ENCODE measurements around the gene CMTM7.
"Not testable (repeated sequence)": the region's sequence is repeated elsewhere in the genome, so short reads cannot be mapped to it uniquely, and the experiment has no call there.

CMTM7 gene

DNA sequence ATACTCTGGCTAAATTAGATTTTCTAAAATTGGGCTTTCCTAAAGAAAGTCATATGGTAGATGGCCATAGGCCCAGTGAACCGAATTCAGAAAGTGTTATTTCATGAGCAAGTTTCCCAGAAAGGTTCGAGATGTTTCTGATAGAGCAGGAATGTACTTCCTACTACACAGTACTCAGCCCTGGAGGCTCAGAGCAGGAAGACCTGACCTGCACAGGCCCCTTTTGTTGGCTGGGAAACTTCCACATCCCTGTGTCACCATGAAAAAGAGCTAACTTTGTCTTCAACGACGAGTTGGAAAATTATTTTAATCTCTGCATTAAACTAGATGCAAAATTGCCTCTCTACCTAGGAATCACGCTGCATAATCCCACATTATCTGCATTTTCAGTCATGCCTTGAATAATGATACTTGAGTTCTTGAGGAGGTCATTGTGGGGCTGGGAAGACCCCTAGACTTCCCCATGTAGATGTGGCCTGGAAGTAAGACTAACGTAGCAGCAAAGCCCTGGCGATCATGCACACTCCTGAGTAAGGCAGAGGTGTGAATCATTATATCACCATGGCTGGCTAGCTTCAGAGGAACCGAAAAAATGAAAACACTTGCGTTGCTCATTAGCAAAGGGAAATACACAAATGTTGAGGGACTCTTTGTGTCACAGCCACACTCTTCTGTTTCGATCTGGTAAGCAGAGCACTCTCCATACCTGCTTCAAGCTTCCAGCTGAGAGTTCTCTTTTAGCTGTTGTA lies 47.1 kb downstream of the CMTM7 start:
- no peak for DNase-seq

DNA sequence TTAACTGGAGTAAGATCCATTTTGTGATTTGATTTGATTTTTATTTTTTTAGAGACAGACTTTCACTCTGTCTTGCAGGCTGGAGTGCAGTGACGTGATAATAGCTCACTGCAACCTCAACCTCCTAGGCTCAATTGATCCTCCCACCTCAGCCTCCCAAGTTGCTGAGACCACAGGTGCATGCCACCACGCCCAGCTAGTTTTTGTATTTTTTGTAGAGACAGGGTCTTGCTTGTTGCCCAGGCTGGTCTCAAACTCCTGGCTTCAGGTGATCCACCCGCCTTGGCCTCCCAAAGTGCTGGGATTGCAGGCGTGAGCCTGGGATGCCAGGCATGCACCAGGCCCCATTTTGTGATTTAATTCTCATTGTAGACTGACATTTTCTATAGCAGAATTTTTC lies 47.8 kb downstream of the CMTM7 start:
- DNase-seq = not testable (repeated sequence)

DNA sequence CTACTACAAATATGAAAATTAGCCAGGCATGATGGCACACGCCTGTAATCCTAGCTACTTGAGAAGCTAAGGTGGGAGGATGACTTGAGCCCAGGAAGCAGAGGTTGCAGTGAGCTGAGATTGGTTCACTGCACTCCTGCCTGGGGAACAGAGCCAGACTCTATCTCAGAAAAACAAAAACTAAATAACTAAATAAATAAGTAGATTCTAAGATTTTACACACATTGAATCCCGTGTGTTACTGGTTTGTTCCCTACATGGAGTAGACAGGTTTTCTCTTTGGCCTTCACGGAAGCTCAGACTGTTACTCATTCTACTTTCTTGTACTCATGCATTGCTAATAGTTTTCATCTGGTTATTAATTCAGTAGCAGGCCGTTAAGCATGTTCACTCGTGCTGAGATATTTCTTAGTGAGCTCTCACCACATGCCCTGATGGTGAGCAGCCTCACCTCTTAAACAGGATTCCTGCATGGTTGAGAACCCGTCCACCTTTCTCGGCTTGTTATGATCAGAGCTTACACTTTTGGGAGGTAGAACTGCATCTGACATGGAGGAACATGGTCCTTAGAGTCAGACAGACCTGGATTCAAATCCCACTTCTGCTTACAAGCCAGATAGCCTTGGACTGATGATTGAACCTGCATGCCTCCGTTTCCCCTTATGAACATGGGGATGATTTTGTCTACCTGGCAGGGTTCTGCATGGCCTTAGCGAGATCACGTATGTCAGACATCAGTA lies 49.1 kb downstream of the CMTM7 start:
- no peak for DNase-seq

DNA sequence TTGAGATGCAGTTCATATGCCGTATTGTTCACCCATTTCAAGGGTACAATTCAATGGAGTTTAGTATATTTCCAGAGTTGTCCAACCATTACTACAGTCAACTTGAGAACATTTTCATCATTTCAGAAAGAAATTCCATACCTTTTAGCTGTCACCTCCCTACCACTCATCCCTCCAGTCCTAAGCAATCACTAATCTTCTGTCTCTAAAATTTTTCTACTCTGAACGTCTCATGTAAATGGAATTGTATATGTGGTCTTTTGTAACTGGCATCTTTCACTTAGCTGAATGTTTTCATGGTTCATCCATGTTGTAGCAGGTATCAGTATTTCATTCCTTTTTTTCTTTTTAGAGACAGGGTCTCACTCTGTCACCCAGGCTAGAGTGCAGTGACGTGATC lies 51.1 kb downstream of the CMTM7 start:
- DNase-seq = no peak

DNA sequence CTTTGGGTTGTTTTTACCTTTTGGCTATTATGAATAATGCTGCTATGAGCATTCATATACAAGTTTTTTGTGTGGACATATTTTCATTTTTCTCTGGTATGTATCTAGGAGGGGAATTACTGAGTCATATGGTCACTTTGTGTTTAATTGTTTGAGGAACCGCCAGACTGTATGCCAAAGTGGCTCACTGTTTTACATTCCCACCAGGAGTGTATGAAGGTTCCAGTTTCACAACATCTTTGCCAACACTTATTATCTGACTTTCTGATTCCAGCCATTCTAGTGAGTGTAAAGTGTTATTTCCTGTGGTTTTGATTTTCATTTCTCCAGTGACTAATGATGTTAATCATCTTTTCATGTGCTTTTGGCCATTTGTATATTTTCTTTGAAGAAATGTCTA lies 51.8 kb downstream of the CMTM7 start:
- DNase-seq = no peak

DNA sequence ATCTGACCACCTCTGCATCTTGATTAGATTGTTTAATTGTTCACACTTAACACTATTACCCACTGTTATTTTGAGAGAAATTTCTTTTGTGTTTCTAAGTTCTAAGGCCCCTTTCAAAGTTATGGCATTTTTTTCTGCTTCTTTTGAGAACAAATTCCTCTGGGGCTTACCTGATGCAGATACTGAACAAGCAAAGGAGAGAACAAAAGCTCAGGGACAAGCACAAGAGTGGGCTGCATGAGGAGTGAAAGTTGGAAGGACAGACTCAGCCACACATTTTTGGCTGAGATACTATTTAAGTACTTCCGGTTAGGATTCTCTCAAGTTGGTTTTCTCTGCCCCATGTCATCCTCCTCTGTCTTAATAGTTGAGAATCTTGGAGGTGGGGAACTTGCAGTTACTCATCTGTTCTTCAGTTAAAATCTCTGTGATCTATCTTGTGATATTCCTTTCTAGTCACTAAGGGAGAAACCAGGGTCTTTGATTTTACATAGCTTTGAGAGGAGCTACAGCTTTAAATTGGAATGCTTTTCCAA lies 56.3 kb downstream of the CMTM7 start:
- no peak for DNase-seq

DNA sequence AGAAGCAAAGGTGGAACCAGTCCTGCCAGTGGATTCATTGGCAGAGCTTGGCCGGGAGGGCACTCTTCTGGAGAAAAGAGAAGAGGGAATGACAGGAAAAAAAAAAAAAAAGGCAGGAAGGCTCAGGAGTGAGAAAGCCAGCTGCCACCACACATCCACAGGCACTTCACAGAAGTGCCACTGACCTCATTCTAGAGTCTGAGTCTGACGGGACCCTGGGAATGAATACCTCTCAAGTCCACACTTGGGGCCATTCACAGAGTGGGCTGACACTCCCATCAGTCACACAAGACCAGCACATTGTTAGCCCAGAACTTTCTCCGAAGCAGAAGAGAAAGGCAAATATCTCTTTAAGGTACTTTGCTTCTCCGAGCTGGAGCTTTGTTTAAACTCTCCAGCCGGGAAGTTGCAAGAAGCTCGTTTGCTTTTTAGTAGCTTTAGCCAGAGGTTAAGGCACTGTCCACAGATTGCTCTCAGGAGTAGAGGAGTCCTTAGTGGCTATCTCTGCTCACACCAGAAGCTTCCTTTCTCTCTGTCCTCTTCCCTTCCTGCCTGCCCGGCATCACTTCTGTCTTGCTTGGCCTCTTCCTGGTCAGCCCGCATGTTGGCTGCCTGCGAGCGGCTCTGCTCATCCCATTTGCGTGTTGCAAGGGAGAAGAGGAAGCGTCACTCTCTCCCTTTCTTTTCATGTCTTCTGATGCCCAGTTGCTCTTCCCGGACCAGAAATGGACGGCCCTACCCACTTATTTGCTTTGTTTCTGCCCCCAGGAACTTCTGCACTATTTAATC lies 57.2 kb downstream of the CMTM7 start:
- DNase-seq = no peak

DNA sequence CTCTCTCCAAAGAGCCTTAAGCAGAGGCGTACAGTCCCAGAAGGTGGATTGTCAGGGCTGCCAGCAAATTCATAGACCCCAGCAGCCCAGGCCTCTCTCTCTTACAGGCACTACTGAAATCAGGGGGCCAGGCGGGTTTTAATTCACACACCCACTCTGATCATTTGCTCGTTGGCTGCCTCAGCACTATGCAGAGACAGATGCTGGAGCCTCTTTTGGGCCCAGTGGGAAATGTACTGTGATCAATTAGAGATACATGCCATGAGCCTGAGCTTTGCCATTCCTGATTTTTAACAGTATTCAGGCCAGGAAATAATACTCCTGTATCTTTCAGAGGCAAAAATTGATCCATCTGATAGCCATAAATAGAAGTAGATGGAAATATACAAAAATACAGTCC lies 58.0 kb downstream of the CMTM7 start:
- no peak for DNase-seq

DNA sequence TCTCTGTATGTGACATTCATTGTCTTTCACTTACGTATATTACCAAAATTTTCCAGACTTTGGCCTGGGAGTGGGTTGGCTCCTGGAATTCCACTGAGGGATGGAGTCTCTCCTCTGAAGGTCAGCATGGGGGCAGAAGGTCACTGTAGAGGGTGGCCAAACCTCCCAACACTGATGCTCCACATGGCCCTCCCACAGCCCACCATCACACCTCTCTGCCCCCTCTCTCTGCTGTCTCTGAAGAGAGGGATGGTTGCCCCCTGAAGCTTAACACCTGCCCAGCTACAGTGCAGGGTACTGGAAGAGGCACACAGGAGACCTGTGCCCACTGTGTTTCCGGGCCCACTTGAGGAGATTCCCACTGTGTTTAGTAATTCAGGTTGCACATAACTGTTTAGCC lies 58.8 kb downstream of the CMTM7 start:
- DNase-seq = no peak

DNA sequence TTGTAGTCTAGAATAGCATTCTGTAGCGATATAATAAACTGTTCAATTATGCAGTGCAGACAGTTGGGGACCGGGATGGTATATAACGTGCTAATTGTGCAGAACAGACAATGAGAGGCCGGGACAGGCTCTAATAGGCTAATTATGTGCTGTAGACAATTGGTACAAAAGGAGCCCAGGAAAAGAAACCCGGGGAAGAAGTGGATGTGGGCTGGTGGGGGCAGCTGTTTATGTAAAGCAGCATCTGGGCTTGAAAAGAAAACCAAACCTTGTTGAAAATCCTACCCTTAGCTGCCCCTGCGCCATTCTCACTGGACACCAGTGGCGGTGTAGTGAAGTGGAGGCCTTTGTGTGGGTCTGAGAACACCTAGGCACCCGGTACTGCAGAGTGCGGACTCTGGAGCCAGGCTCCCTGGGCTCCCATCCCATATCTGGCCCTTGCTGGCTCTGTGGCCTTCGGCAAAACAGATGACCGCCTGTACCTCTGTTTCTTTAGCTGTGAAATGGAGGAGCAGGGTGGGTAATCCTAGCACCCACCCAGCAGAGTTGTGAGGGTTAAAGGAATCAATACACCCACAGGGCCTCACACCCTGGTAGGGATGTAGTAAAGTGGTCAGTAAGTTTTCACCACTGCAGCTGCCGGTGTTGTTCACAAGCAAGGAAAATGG lies 59.5 kb downstream of the CMTM7 start:
- DNase-seq = no peak

DNA sequence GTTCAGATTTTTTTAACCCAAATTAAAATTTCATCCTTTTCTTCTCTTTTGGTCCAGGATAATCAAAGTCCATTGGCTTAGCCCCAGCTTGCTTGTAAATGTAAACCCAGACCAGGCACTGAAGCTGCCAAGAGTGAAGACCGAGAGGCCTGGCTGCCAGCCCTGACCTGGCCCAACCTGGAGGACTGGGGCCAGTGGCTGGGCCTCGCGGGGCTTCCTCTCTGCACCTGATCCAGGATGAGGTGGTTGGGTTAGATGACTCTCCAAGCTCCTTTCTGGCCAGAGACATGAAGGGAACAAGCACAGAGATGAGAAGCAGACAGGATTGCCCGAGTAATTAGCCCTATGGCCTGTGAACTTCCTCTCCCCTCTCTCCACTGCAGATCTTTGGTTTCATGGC lies 60.4 kb downstream of the CMTM7 start:
- DNase-seq = no peak

DNA sequence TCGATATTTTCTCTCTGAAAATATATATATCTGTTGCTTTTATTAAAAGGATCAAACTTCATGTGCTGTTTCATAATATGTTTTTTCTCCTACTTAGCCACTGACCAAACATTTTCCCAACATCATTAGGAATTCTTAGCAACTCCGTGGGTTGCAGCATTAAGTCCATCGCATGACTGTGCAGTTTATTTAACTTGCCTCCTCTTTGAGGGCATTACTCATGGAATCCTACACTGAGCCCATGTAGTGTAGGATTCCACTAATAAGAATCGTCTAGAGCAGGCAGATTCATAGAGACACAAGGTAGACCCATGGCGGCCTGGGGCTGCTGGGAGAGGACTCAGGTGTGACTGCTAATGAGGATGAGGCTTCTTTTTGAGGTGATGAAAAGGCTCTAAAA lies 61.7 kb downstream of the CMTM7 start:
- DNase-seq = no peak

DNA sequence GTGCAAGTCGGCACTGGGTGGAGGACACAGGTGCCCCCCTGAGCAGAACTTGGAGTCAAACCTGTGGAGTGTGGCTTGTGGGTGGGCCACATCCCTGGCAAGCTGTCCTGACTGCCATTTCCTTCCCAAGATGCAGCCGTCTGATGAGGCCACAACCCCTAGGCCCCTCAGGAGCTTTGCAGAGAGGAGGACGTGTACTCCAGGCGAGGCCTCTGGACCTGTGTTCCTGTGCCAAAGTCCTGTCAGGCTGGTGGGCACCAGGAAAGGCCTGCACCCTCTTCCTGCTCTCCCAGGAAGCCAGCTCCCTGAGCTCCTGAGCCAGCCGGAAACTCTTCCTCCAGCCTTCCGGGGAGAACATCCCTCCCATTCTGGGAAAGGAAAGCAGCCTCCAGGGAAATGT lies 62.5 kb downstream of the CMTM7 start:
- no peak for DNase-seq

DNA sequence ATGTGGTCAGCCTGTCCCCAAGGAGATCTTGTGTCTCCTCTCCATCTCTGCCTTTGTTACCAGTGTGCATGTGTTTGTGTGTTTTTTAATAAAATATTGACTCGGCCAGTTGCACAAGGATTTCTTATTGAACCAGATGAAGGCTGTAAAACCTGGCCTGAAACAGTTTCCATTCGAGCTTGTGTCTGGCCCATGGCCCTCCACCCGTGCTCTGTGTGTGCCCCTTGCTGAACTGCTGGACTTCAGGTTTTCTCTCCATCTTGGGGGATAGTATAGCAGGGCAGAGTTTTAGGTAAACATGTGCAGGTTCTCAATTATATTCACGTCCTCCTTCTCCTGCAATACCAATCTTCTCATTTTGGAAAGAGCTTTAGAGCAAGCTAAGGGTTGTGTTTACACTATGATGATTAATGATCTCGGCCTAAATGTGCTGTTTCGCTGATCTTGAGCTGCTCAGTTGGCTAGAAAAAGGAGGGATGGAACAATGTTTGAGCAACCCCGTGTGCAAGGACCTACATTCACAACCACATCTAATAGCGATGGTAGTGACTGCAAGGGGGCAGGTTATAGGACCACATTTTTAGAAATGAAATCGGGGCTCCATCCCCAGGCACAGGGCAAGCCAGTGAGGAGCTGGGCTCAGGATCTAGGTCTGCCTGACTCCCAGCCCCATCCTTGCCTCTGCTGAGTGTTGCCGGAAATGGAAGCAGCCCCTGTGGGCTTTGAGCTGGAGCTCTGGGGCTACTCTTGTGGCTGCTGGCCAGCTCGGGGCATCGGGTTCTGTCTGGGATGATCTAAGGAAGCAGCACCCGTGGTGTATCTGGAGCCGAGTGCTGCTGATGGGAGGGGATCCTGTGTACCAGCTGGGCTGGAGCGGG lies 63.3 kb downstream of the CMTM7 start:
- DNase-seq = no peak

DNA sequence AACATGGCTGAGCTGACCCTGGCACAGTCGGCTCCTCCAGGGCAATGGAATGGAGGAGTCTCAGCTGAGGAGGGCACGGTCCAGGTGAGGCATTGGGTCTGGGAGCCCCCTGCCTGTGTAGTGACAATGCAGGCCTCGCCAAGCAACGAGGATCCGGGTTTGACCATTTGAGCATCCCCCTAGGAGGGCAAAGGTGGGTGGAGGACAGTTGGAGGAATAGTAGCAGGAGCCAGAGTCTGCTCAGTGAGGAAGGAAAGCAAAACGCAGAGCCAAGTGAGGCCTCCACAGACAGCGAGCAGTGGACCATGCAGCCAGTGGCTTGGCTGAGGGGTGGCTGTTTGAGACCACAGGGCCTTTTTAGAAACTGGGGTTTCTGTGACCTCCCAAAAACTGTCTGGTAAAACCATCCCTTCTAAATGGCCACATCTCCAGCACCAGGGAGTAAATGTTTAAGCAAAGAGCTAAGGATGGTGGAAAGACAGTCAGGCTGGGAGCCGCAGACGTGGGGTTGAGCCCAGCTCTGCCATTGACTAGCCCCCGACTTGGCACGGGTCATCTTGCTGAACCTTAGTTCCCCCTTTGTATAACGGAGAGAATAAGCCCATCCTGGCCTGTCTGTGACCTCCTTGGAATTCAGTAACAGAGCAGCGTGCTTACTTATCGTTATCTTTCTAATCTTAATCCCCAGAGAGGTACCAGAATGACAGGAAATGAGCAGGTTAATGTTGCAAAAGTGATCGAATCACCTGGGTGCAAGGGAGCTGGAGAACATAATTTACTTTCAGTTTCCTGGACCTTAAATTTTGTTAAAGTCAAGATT lies 64.2 kb downstream of the CMTM7 start:
- no peak for DNase-seq

DNA sequence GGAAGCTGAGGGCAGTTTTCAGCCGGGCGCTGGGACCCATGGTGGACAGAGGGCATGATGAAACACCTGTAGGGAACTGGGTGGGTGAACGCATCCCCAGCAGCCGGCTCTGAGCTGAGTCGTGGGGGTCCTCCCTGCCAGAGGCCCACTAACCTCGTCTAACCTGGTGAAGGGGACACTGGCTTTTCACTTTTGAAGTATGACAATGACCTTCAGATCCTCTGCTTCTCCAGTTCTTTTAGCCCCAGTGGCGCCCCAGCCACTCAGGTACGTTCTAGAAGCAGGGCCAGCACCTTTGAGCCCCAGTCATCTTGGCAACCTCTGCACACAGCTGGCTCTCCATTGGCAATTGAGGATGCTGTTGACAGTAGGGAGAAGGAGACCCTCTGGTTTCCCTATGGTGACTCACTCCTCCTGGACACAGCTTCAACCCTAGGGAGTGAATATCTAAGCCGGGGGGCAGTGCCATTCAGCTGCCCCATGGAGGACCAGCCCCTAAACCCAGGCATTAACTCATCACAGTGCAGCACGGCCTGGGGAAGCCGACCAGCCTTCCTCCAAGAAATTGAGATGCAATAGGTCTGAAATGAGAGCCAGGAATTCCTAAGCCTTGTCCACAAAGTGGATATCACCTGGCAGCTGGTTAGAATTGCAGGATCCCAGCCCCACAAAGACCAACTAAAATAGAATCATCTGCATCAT lies 64.9 kb downstream of the CMTM7 start:
- DNase-seq = no peak

DNA sequence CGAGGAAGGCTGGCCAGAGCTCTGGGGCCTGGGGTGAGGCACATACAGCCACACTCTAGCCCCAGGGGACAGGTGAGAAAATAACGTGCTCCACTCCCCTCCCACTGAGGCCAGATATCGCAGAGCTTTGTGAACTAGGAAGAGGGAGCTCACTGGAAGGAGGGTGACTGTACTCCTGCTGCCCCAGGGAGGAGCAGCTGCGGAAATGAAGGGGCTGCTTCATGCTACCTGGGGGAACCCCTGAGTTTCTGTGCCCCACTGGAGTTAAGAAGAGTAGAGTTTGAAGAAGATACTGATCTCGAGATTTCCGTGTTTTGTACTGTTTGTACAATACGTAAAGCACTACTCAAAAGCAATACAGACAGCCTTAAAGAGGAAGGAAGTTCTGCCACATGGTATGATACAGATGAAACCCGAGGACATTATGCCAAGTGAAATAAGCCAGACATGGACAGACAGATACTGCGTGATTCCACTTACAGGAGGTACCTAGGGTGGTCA lies 66.4 kb downstream of the CMTM7 start:
- no peak for DNase-seq

DNA sequence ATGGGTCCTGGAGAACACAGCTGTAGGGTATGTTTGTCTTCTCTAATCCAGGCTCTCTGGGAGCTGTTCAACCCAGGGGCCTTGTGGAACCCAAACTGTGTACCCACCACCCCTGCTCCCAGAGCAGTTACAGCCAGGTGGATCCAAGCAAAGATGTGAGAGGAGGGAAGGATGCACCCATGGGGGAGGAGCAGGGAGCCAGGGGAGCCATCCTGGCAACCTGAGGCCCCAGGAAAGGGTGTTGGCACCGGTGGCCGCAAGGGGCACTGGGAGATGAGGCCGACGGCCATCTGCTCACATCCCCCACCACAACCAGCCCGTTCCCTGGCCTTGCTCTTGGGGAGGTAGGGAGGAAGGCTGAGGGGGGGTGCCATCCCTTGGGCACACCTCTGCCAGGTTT lies 67.8 kb downstream of the CMTM7 start:
- DNase-seq = no peak

DNA sequence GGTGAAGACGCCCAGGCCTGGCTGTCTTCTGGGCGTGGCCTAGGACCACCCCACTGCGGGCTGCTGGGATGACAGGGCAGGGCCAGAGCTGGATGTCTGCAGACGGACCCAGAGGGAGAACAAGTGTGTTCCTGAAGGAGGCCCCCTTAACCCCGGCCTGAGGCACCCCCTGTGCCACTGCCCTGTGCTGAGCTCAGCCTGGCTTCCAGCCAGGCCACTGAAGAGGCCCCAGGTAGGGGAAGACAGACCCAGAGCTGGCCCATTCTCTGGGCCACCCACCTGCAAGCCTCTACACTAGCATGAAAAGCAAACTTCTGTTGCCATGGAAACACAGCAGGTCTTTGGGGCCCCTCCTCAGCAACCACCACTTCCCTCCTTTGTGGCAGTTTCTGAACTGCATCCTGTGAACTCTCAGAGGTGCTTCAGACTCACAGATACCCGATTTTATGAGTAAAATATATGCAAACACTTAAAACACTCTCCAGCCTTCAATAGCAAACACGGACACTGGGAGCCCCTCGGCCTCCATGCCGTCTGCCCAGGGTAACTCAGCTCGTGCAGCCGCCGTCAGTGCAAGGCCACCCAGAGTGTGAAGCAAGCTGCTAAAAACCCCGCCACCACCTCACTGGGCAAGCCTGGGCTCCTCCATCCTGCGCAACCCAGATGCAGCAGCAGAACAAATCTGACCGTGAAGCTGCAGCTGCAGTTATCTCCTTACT lies 68.5 kb downstream of the CMTM7 start:
- no peak for DNase-seq

Data from left hindlimb (tissue), 1 donor.